Endothelial cell of umbilical vein (primary cell): ENCODE data around the gene RPS16. TPM values are rescaled to one million over a fixed set of nuclear protein-coding genes. Genes with fewer than 3 reads are reported as not detected.

ENCODE experiments used
- BruUV-seq: library from RNA; stranded (reverse); fragments of 400-500 nt; replicated peaks from 2 replicates; lab custom pipeline; 2021; lab: Mats Ljungman, UMichigan
- CTCF ChIA-PET: fragments of 300-600, 350-600 bp; sonication (Branson Sonifier 250); formaldehyde crosslinking; loops from one replicate; lab custom pipeline; 2021; ENCODE audit warnings: antibody characterized with exemption, inconsistent platforms; lab: Charles Lee
- POLR2A ChIA-PET: fragments of 300-600, 350-600 bp; sonication (Branson Sonifier 250); formaldehyde crosslinking; loops from one replicate; lab custom pipeline; 2021; ENCODE audit warnings: antibody characterized with exemption, inconsistent platforms; lab: Charles Lee
- DNase-seq: peaks from one replicate; pipeline ENCODE4 v3.0.0-alpha.2; 2011; ENCODE audit warnings: low read depth, low spot score
- FAIRE-seq: peaks from 2 replicates; lab custom pipeline; 2011; peaks lifted over from hg19 to GRCh38; lab: Jason Lieb, UNC
- H2AFZ ChIP-seq: 2 replicates; pipeline ENCODE4 v1.6.0; 2012; ENCODE audit warnings: low read depth, low read length, control low read depth, inconsistent platforms
- H3K27ac ChIP-seq: 2 replicates; pipeline ENCODE4 v1.5.1; 2011; ENCODE audit warnings: low read depth, mild to moderate bottlenecking, control low read depth, low read length, moderate library complexity; ENCODE audit not compliant: insufficient read depth
- H3K27me3 ChIP-seq, 2 experiments: 2 replicates each; pipeline versions ENCODE4 v1.6.0 to v1.6.1; 2011; ENCODE audit warnings: low read length in 2 of 2, mixed read lengths in 1 of 2; ENCODE audit not compliant: control insufficient read depth in 2 of 2, insufficient read depth in 2 of 2
- H3K36me3 ChIP-seq, 2 experiments: 2 replicates in 1 of 2; 3 replicates in 1 of 2; pipeline ENCODE4 v1.5.1; 2011; ENCODE audit warnings: low read length in 2 of 2, mild to moderate bottlenecking in 1 of 2, moderate library complexity in 1 of 2; ENCODE audit not compliant: control insufficient read depth in 2 of 2, insufficient read depth in 2 of 2; ENCODE audit errors: extremely low read depth in 1 of 2
- H3K4me1 ChIP-seq: 3 replicates; pipeline ENCODE4 v1.5.1; 2011; ENCODE audit warnings: mild to moderate bottlenecking, low read length; ENCODE audit not compliant: control insufficient read depth, insufficient read depth; ENCODE audit errors: extremely low read depth
- H3K4me2 ChIP-seq: 2 replicates; pipeline ENCODE4 v1.6.1; 2011; ENCODE audit warnings: low read length, control low read depth, mixed read lengths; ENCODE audit not compliant: insufficient read depth
- H3K4me3 ChIP-seq, 3 experiments: fragments of 200-600 bp in 1 of 3; sonication (generic), shearing (Covaris generic) in 1 of 3; replicated peaks in 1 of 3; 2 replicates each; pipeline ENCODE4 v1.5.1; 2011 to 2016; ENCODE audit warnings: control low read depth in 3 of 3, low read length in 3 of 3, mild to moderate bottlenecking in 2 of 3, inconsistent platforms in 1 of 3, low read depth in 1 of 3, moderate library complexity in 1 of 3; ENCODE audit not compliant: insufficient read depth in 1 of 3
- H3K79me2 ChIP-seq: 2 replicates; pipeline ENCODE4 v1.6.0; 2012; ENCODE audit warnings: low read length, inconsistent platforms; ENCODE audit not compliant: control insufficient read depth, insufficient read depth
- H3K9ac ChIP-seq: replicated peaks from 2 replicates; pipeline ENCODE3; 2011; ENCODE audit warnings: low read length, control low read depth; ENCODE audit not compliant: insufficient read depth; ENCODE audit errors: extremely low read depth
- H3K9me1 ChIP-seq: replicated peaks from 3 replicates; pipeline ENCODE4 v1.6.0; 2011; ENCODE audit warnings: mild to moderate bottlenecking, low read length; ENCODE audit not compliant: control insufficient read depth, insufficient read depth; ENCODE audit errors: extremely low read depth
- H3K9me3 ChIP-seq: replicated peaks from 2 replicates; pipeline ENCODE4 v1.5.1; 2012; ENCODE audit warnings: low read length, inconsistent platforms; ENCODE audit not compliant: control insufficient read depth, insufficient read depth
- H4K20me1 ChIP-seq: replicated peaks from 2 replicates; pipeline ENCODE3; 2011; ENCODE audit warnings: mild to moderate bottlenecking, low read length; ENCODE audit not compliant: control insufficient read depth, insufficient read depth; ENCODE audit errors: extremely low read depth
- EZH2 ChIP-seq: IDR thresholded peaks from 2 replicates; pipeline ENCODE4 v1.6.1; 2012; ENCODE audit warnings: borderline replicate concordance, low read depth, mild to moderate bottlenecking, moderate library complexity, low read length, inconsistent platforms; ENCODE audit not compliant: severe bottlenecking
- FOS ChIP-seq: IDR thresholded peaks from 2 replicates; pipeline ENCODE4 v1.6.1; 2011; ENCODE audit warnings: mild to moderate bottlenecking, low read length, moderate library complexity, borderline replicate concordance; ENCODE audit not compliant: insufficient read depth
- JUN ChIP-seq: IDR thresholded peaks from 2 replicates; pipeline ENCODE4 v1.6.1; 2011; ENCODE audit warnings: borderline replicate concordance, low read depth; ENCODE audit not compliant: insufficient read length, insufficient read depth
- MYC ChIP-seq: IDR thresholded peaks from one replicate; pipeline ENCODE4 v1.6.1; 2011; ENCODE audit warnings: mild to moderate bottlenecking, low read depth, low read length
- POLR2AphosphoS5 ChIP-seq: IDR thresholded peaks from 2 replicates; pipeline ENCODE4 v1.6.1; 2012; ENCODE audit warnings: low read depth, mild to moderate bottlenecking, control low read depth, low read length, moderate library complexity; ENCODE audit not compliant: insufficient read depth
- dilution Hi-C: fragments of 300-500 bp; cut with MboI; formaldehyde crosslinking; loops from one replicate; pipeline ENCODE4 v1.15.0; 2019; ENCODE audit warnings: low sequenced_read_pairs; ENCODE audit not compliant: extremely low pct_ligation_motif_present
- intact Hi-C: fragments of 100-400 bp; cut with micrococcal nuclease; formaldehyde crosslinking; loops from one replicate; pipeline ENCODE4 v1.10.0; 2022
- polyA plus RNA-seq, 4 experiments: library from polyadenylated mRNA; depleted of rRNA in 3 of 4; stranded (reverse) in 3 of 4; unstranded in 1 of 4; fragments of >200 nt; gene quantifications; 2 replicates each; pipeline versions ENCODE4 v1.2.1 to v1.2.3, GENCODE V29; 2011 to 2012; ENCODE audit warnings: missing spikeins in 1 of 4
- total RNA-seq: library from RNA; stranded (reverse); gene quantifications from 2 replicates; pipeline ENCODE4 v1.2.3, GENCODE V29; 2021

The RPS16 gene
- total and polyA plus RNA-seq, 2 donors (not counting 3 experiments of a cell fraction or from before 2014, with no cell fraction given), result 1,768 to 5,244 TPM

GRCh38 chr19:39401070-39401548, 34.6 kb downstream of the RPS16 start:
- peaks cover 23% of the 10 kb centered on the region for H3K4me1 ChIP-seq
- no peaks in the 10 kb centered on the region for H4K20me1 ChIP-seq
- H3K9me3 ChIP-seq, result no peaks in the 10 kb centered on the region
- dilution Hi-C loops, result no loop called here
- H3K27me3 ChIP-seq, result no peaks in the 10 kb centered on the region
- no peak for FAIRE-seq
- TF ChIP-seq JUN, result no peak
- no peak for TF ChIP-seq POLR2AphosphoS5
- TF ChIP-seq MYC, result no peak
- no peak for TF ChIP-seq EZH2
- no peak for TF ChIP-seq FOS
- H3K79me2 ChIP-seq, result no peaks in the 10 kb centered on the region
- no peak overlapping the region for H3K27ac ChIP-seq
- peaks cover 0 to 4% of the 10 kb centered on the region in 2 experiments for H3K36me3 ChIP-seq
- H3K9ac ChIP-seq, result no peak overlapping the region
- no peak overlapping the region for H3K4me2 ChIP-seq
- POLR2A ChIA-PET, result interaction anchor here (1.4 kb wide), 1 partner anchor 10 kb away, joined by 3 read pairs; no protein-coding TSS in a partner anchor
- intact Hi-C loops, result no loop called here
- H3K9me1 ChIP-seq, result no peaks in the 10 kb centered on the region
- H3K4me3 ChIP-seq, result no peak overlapping the region
- CTCF ChIA-PET, result interaction anchor here (2.9 kb wide), 1 partner anchor 11 kb away, joined by 22 read pairs; the partner anchor contains the start of gene PLEKHG2
- no peak for DNase-seq
- BruUV-seq, result no TSS peak
- H2AFZ ChIP-seq, result no peak overlapping the region

- H3K4me1 ChIP-seq, result peaks cover 20% of the 10 kb centered on the region
- no peaks in the 10 kb centered on the region for H3K9me3 ChIP-seq
- H4K20me1 ChIP-seq, result no peaks in the 10 kb centered on the region
- H2AFZ ChIP-seq, result no peak overlapping the region
- no peak for DNase-seq
- no peak overlapping the region for H3K4me3 ChIP-seq
- H3K4me2 ChIP-seq, result no peak overlapping the region
- no peaks in the 10 kb centered on the region for H3K79me2 ChIP-seq
- dilution Hi-C loops (no loop called here), intact Hi-C loops (no loop called here)
- ChIA-PET CTCF (interaction anchor here (2.9 kb wide), 1 partner anchor 12 kb away, joined by 22 read pairs; the partner anchor contains the start of gene PLEKHG2), POLR2A (interaction anchor here (0.8 to 1.4 kb wide), 2 partner anchors 9 to 11 kb away, joined by 3 read pairs; partner anchors contain the start of genes MED29 and PAF1)
- FAIRE-seq, result no peak
- no peak for TF ChIP-seq EZH2
- no peak overlapping the region for H3K9ac ChIP-seq
- H3K9me1 ChIP-seq, result no peaks in the 10 kb centered on the region
- H3K27me3 ChIP-seq, result no peaks in the 10 kb centered on the region
- H3K27ac ChIP-seq, result no peak overlapping the region
- peaks cover 0 to 6% of the 10 kb centered on the region in 2 experiments for H3K36me3 ChIP-seq
- BruUV-seq, result no TSS peak
These were observed 35.7 kb downstream of the RPS16 start for GRCh38 chr19:39400061-39400460.
